PC-9 (cell line): Measurements from ENCODE around the gene TTLL6.

Experiments used
- EZH2 ChIP-seq: fragments of 200-600 bp; sonication (generic); IDR thresholded peaks from 2 replicates; pipeline ENCODE4 v1.8.0; 2017; ENCODE audit warnings: antibody characterized with exemption, low read depth
- TF ChIP-seq, protein P1 (sequence below): fragments of 200-600 bp; sonication (generic); conservative IDR thresholded peaks from 2 replicates; pipeline ENCODE4 v1.6.1; 2017; ENCODE audit warnings: mixed run types, antibody characterized with exemption, mild to moderate bottlenecking, moderate library complexity

DNA sequence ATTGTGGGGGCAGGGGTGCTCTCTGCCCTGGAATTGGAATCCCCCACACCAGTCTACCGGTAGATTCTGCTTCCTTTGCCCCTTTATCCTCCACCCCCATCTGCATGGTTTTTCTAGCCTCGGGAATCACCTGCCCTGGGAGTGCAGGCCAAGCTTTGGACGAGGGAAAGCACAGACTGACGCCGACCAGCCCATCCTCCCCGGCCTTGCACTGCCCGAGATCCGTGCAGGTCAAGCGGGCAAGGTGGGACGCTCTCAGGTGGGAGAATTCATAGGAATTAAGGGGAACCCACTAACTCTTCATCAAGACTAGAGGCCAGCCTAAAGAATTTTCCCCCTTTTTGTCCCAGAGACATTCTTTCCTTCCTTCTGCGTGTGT is 78.6 kb downstream of the TTLL6 start:
- TF ChIP-seq, protein P1, sequence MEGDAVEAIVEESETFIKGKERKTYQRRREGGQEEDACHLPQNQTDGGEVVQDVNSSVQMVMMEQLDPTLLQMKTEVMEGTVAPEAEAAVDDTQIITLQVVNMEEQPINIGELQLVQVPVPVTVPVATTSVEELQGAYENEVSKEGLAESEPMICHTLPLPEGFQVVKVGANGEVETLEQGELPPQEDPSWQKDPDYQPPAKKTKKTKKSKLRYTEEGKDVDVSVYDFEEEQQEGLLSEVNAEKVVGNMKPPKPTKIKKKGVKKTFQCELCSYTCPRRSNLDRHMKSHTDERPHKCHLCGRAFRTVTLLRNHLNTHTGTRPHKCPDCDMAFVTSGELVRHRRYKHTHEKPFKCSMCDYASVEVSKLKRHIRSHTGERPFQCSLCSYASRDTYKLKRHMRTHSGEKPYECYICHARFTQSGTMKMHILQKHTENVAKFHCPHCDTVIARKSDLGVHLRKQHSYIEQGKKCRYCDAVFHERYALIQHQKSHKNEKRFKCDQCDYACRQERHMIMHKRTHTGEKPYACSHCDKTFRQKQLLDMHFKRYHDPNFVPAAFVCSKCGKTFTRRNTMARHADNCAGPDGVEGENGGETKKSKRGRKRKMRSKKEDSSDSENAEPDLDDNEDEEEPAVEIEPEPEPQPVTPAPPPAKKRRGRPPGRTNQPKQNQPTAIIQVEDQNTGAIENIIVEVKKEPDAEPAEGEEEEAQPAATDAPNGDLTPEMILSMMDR, result no peak
- no peak for TF ChIP-seq EZH2
